Daoy (cell line): ENCODE measurements around the gene ZNF488. TPM values are rescaled to one million over a fixed set of nuclear protein-coding genes. Genes with fewer than 3 reads are reported as not detected.

Experiments
- DNase-seq: peaks from one replicate; pipeline ENCODE4 v3.0.0-alpha.2; 2015; ENCODE audit warnings: low read depth
- total RNA-seq: library from RNA; depleted of rRNA; stranded (reverse); fragments of >200 nt; shearing (Covaris generic); gene quantifications from 2 replicates; pipeline ENCODE4 v1.2.3, GENCODE V29; 2014

ZNF488 gene
- total RNA-seq, 1 experiment from 2014 or later = 0.97 TPM

- DNase-seq = no peak
These were observed 34.6 kb downstream of the ZNF488 start for GRCh38 chr10:47349516-47349915.

- no peak for DNase-seq
These were observed 35.2 kb downstream of the ZNF488 start for GRCh38 chr10:47348661-47349470.

- no peak for DNase-seq
These were observed 35.9 kb downstream of the ZNF488 start, which contains the start of gene RBP3 for GRCh38 chr10:47348138-47348651. Gene RBP3, plus strand, starts transcription at chr10:47348363. Its CDS starts 122 bp downstream, at chr10:47348485.

GRCh38 chr10:47347303-47347675 is 36.8 kb downstream of the ZNF488 start:
- DNase-seq = no peak

GRCh38 chr10:47346581-47347302 is 37.4 kb downstream of the ZNF488 start:
- DNase-seq = no peak

GRCh38 chr10:47344996-47345870 is 38.9 kb downstream of the ZNF488 start:
- no peak for DNase-seq

- DNase-seq = peak; percentile 58
These were observed 43.4 kb downstream of the ZNF488 start for GRCh38 chr10:47340608-47341170.

GRCh38 chr10:47339759-47340607 is 44.1 kb downstream of the ZNF488 start:
- no peak for DNase-seq

- DNase-seq = no peak
These were observed 44.8 kb downstream of the ZNF488 start for GRCh38 chr10:47339186-47339735.

GRCh38 chr10:47337310-47337709 is 46.8 kb downstream of the ZNF488 start:
- no peak for DNase-seq

- DNase-seq = peak; percentile 45
These were observed 47.5 kb downstream of the ZNF488 start for GRCh38 chr10:47336387-47337134.

- DNase-seq = no peak
These were observed 48.2 kb downstream of the ZNF488 start for GRCh38 chr10:47335906-47336305.

GRCh38 chr10:47334466-47335295 is 49.4 kb downstream of the ZNF488 start:
- no peak for DNase-seq

GRCh38 chr10:47333532-47333931 is 50.6 kb downstream of the ZNF488 start:
- DNase-seq = no peak

GRCh38 chr10:47332946-47333345 is 51.1 kb downstream of the ZNF488 start:
- DNase-seq = no peak

GRCh38 chr10:47332371-47332770 is 51.7 kb downstream of the ZNF488 start:
- no peak for DNase-seq

GRCh38 chr10:47331954-47332353 is 52.1 kb downstream of the ZNF488 start:
- DNase-seq = no peak

- DNase-seq = no peak
These were observed 52.6 kb downstream of the ZNF488 start for GRCh38 chr10:47331491-47331890.

- no peak for DNase-seq
These were observed 53.3 kb downstream of the ZNF488 start for GRCh38 chr10:47330804-47331203.
